Nucleus accumbens (tissue), 56 donors: ENCODE results near the gene VPS39.

Source experiments
- DNase-seq, 56 donors: peaks; one replicate each; lab custom pipeline; 2025; lab: John Stamatoyannopoulos, UW

The VPS39 gene

GRCh38 chr15:42149493-42150218, 58.4 kb downstream of the VPS39 start:
- no peak for DNase-seq

GRCh38 chr15:42148808-42149492, 59.2 kb downstream of the VPS39 start:
- DNase-seq = no peak

- DNase-seq = no peak
Measured at GRCh38 chr15:42147431-42147735, 60.7 kb downstream of the VPS39 start.

GRCh38 chr15:42146551-42147430, 61.3 kb downstream of the VPS39 start:
- no peak for DNase-seq

- DNase-seq = no peak
Measured at GRCh38 chr15:42145546-42146455, 62.3 kb downstream of the VPS39 start.

GRCh38 chr15:42144841-42145375, 63.2 kb downstream of the VPS39 start:
- no peak for DNase-seq

- no peak for DNase-seq
Measured at GRCh38 chr15:42143866-42144625, 64.1 kb downstream of the VPS39 start.

GRCh38 chr15:42143356-42143755, 64.7 kb downstream of the VPS39 start:
- no peak for DNase-seq

- no peak for DNase-seq
Measured at GRCh38 chr15:42141795-42142667, 66.1 kb downstream of the VPS39 start.

GRCh38 chr15:42141246-42141645, 66.9 kb downstream of the VPS39 start:
- DNase-seq = no peak

GRCh38 chr15:42140383-42141070, 67.6 kb downstream of the VPS39 start:
- no peak for DNase-seq

- DNase-seq = no peak
Measured at GRCh38 chr15:42139596-42139995, 68.5 kb downstream of the VPS39 start.

- no peak for DNase-seq
Measured at GRCh38 chr15:42138968-42139386, 69.1 kb downstream of the VPS39 start.

GRCh38 chr15:42138411-42138810, 69.7 kb downstream of the VPS39 start:
- DNase-seq = no peak

GRCh38 chr15:42137461-42138261, 70.4 kb downstream of the VPS39 start:
- peak in 4 of 56 donors; percentile 6 to 24 (median 10) for DNase-seq

GRCh38 chr15:42136513-42136912, 71.6 kb downstream of the VPS39 start:
- no peak for DNase-seq

- DNase-seq = no peak
Measured at GRCh38 chr15:42135351-42135750, 72.8 kb downstream of the VPS39 start.
